Activated T-cell treated with anti-CD3 and anti-CD28 coated beads, Interleukin-2, amount 50 U/mL, for 24 hours (primary cell): ENCODE data around the gene TENM3.

ENCODE experiments used
- DNase-seq: peaks from one replicate; pipeline ENCODE4 v3.0.0-alpha.2; 2020
- H3K27ac Mint-ChIP-seq: 2 replicates; pipeline ENCODE4 v1.8.0; 2020; ENCODE audit warnings: mild to moderate bottlenecking, mixed read lengths
- H3K27me3 Mint-ChIP-seq: 2 replicates; pipeline ENCODE4 v1.8.0; 2020; ENCODE audit warnings: mixed read lengths
- H3K36me3 Mint-ChIP-seq: 2 replicates; pipeline ENCODE4 v1.8.0; 2020; ENCODE audit warnings: low read depth, mixed read lengths
- H3K4me1 Mint-ChIP-seq: 2 replicates; pipeline ENCODE4 v1.8.0; 2020; ENCODE audit warnings: low read depth, mixed read lengths
- H3K4me3 Mint-ChIP-seq: 2 replicates; pipeline ENCODE4 v1.8.0; 2020; ENCODE audit warnings: mild to moderate bottlenecking, moderate library complexity, mixed read lengths
- H3K9me3 Mint-ChIP-seq: 2 replicates; pipeline ENCODE4 v1.8.0; 2020; ENCODE audit warnings: mixed read lengths

TENM3 gene

DNA sequence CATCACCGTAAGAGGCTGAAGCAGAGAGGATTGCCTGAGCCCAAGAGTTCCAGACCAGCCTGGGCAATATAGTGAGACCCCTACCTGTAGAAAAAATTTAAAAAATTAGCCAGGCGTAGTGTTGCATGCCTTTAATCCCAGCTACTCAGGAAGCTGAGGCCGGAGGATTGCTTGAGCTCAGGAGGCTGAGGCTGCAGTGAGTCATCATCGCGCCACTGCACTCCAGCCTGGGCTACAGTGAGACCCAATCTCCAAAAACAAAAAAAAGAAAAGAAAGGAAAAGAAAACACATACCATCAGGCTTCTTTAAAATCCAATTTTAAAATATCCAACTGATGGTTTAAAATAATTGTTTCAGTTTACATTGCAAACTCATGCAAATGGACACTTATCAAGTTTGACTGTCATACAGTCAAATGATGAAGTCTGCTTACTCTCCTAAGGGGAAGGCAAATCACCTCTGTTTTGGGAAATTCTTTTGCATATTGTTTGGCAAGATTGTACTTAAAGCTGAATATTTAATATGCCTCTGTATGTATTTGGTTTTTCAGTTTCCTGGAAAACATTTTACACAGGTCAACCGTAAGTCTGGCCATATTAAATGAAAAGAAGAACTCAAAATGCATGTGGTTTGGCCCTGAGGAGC, 23.7 kb upstream of the TENM3 start:
- Mint-ChIP-seq H3K4me1 (no peaks in the 10 kb centered on the region), H3K36me3 (no peaks in the 10 kb centered on the region), H3K27me3 (no peaks in the 10 kb centered on the region), H3K9me3 (no peaks in the 10 kb centered on the region), H3K4me3 (no peak overlapping the region), H3K27ac (no peak overlapping the region)
- DNase-seq = no peak

GRCh38 chr4:182221987-182222386, 21.2 kb upstream of the TENM3 start:
- Mint-ChIP-seq H3K27ac (no peak overlapping the region), H3K4me1 (no peaks in the 10 kb centered on the region), H3K27me3 (no peaks in the 10 kb centered on the region), H3K4me3 (no peak overlapping the region), H3K36me3 (no peaks in the 10 kb centered on the region), H3K9me3 (no peaks in the 10 kb centered on the region)
- no peak for DNase-seq

GRCh38 chr4:182222766-182223165, 20.4 kb upstream of the TENM3 start:
- DNase-seq = no peak
- Mint-ChIP-seq H3K4me3 (no peak overlapping the region), H3K27me3 (no peaks in the 10 kb centered on the region), H3K9me3 (no peaks in the 10 kb centered on the region), H3K27ac (no peak overlapping the region), H3K36me3 (no peaks in the 10 kb centered on the region), H3K4me1 (no peaks in the 10 kb centered on the region)

- no peak overlapping the region for H3K27ac Mint-ChIP-seq
- H3K4me1 Mint-ChIP-seq = no peaks in the 10 kb centered on the region
- no peak overlapping the region for H3K4me3 Mint-ChIP-seq
- no peaks in the 10 kb centered on the region for H3K27me3 Mint-ChIP-seq
- DNase-seq = no peak
- no peaks in the 10 kb centered on the region for H3K36me3 Mint-ChIP-seq
- no peaks in the 10 kb centered on the region for H3K9me3 Mint-ChIP-seq
These were observed 19.5 kb upstream of the TENM3 start for GRCh38 chr4:182223708-182224107.

- Mint-ChIP-seq H3K4me1 (no peaks in the 10 kb centered on the region), H3K27ac (no peak overlapping the region), H3K4me3 (no peak overlapping the region), H3K27me3 (no peaks in the 10 kb centered on the region), H3K9me3 (no peaks in the 10 kb centered on the region), H3K36me3 (no peaks in the 10 kb centered on the region)
- DNase-seq = no peak
These were observed 18.9 kb upstream of the TENM3 start for GRCh38 chr4:182224192-182224850.

- no peak overlapping the region for H3K27ac Mint-ChIP-seq
- no peak overlapping the region for H3K4me3 Mint-ChIP-seq
- no peak for DNase-seq
- H3K9me3 Mint-ChIP-seq = no peaks in the 10 kb centered on the region
- H3K36me3 Mint-ChIP-seq = no peaks in the 10 kb centered on the region
- H3K27me3 Mint-ChIP-seq = no peaks in the 10 kb centered on the region
- H3K4me1 Mint-ChIP-seq = no peaks in the 10 kb centered on the region
These were observed 17.8 kb upstream of the TENM3 start for GRCh38 chr4:182225257-182225852.

DNA sequence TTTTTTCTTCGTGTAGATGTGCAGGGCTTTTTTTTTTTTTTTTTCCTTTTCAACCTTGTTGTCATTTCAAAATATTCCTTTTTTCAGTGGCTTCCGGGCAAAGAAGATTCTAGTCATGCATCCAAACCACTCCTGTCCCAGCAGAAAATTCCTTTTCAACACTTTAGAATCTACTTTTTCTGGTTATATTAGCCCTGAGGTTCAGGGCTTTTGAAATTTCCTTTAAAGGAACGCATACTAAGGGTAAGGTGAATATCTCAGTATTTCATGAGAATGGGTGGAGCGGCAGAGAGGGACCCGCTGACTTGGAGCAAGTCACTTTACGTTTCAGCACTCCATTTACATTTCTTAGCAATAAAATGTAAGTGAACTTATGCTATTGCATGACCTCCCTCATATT, 15.6 kb upstream of the TENM3 start:
- H3K27ac Mint-ChIP-seq = no peak overlapping the region
- H3K27me3 Mint-ChIP-seq = no peaks in the 10 kb centered on the region
- no peaks in the 10 kb centered on the region for H3K4me1 Mint-ChIP-seq
- no peak overlapping the region for H3K4me3 Mint-ChIP-seq
- H3K9me3 Mint-ChIP-seq = no peaks in the 10 kb centered on the region
- no peak for DNase-seq
- no peaks in the 10 kb centered on the region for H3K36me3 Mint-ChIP-seq

DNA sequence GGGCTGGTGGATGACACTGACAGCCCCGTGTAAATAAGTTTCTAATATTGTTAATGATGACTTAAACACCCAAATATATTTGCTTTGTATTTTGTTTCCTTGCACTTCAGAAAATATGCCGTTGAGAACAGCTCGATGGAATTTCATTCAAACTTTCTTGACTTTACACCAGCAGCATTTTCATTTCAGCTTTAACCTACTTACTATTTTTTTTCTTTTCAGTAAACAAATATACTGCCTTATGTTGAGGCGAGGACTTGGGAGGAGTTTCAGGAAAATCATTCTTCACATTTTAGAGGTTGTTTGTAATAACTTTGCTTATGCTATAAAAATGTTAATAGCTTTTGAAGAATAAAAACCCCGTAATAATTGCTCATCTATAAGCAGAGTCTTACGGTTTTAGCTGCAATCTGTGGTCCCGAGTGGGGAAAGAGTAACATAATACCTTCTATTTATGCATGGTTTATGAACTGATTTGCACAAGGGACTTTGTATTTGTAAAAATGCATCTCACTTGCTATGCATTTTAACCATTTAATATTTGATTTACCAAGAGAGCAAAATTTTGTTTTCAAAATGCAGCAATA, 14.1 kb upstream of the TENM3 start:
- no peaks in the 10 kb centered on the region for H3K4me1 Mint-ChIP-seq
- no peak overlapping the region for H3K4me3 Mint-ChIP-seq
- H3K27me3 Mint-ChIP-seq = no peaks in the 10 kb centered on the region

GRCh38 chr4:182230256-182230655, 12.9 kb upstream of the TENM3 start:
- Mint-ChIP-seq H3K27ac (no peak overlapping the region), H3K4me1 (no peaks in the 10 kb centered on the region), H3K36me3 (no peaks in the 10 kb centered on the region), H3K27me3 (no peaks in the 10 kb centered on the region), H3K4me3 (no peak overlapping the region), H3K9me3 (no peaks in the 10 kb centered on the region)
- DNase-seq = no peak

More for the DNA sequence above, 14.1 kb upstream of the TENM3 start:
- DNase-seq = no peak
- no peak overlapping the region for H3K27ac Mint-ChIP-seq
- H3K9me3 Mint-ChIP-seq = no peaks in the 10 kb centered on the region
- H3K36me3 Mint-ChIP-seq = no peaks in the 10 kb centered on the region

GRCh38 chr4:182231080-182231479, 12.1 kb upstream of the TENM3 start:
- no peak overlapping the region for H3K27ac Mint-ChIP-seq
- no peak for DNase-seq
- no peak overlapping the region for H3K4me3 Mint-ChIP-seq
- no peaks in the 10 kb centered on the region for H3K27me3 Mint-ChIP-seq
- no peaks in the 10 kb centered on the region for H3K9me3 Mint-ChIP-seq
- no peaks in the 10 kb centered on the region for H3K4me1 Mint-ChIP-seq
- H3K36me3 Mint-ChIP-seq = no peaks in the 10 kb centered on the region

- no peaks in the 10 kb centered on the region for H3K9me3 Mint-ChIP-seq
- H3K4me1 Mint-ChIP-seq = no peaks in the 10 kb centered on the region
- H3K27ac Mint-ChIP-seq = no peak overlapping the region
- H3K36me3 Mint-ChIP-seq = no peaks in the 10 kb centered on the region
- no peaks in the 10 kb centered on the region for H3K27me3 Mint-ChIP-seq
- H3K4me3 Mint-ChIP-seq = no peak overlapping the region
- DNase-seq = no peak
These were observed 11.7 kb upstream of the TENM3 start for GRCh38 chr4:182231496-182231895.

DNA sequence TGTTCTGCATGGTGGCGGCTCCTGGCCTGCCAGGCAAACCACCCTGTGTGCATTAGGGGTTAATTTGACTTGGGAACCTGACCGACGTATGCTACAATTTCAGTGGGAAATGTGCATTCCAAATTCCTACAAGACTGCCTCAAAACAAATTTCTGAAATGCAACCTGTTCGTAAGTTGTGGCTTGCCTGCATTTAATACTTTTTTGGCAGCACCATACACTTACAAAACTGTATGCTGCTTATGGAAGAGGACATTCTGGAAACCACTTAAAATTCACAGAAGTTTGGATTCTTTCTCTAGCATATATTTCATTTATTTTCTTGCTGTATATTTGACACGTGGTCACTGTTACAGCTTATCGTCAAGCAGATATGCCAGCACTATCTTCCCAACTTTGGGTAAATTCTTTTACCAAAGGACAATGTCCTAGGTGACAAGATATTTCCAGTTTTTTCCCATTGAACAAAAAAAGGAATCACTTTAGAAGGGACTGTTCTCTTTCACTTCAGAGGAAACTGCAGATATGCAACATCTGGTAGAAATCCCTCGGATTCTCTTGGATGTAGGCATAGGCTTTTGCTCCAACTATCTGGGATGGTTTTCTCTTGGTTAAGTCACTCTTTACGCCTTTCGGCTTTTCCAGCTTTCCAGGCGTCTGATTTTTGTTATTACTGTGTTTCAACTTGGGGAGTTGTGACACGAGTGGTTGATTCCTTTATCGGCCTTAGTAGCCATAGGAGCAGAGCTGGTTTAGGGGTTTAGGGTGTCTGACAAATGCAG, 9.7 kb upstream of the TENM3 start:
- no peaks in the 10 kb centered on the region for H3K36me3 Mint-ChIP-seq
- DNase-seq = no peak
- no peak overlapping the region for H3K4me3 Mint-ChIP-seq
- H3K27ac Mint-ChIP-seq = no peak overlapping the region
- H3K9me3 Mint-ChIP-seq = peaks cover 2% of the 10 kb centered on the region
- no peaks in the 10 kb centered on the region for H3K27me3 Mint-ChIP-seq
- H3K4me1 Mint-ChIP-seq = no peaks in the 10 kb centered on the region

GRCh38 chr4:182235021-182235795, 8.0 kb upstream of the TENM3 start:
- Mint-ChIP-seq H3K36me3 (no peaks in the 10 kb centered on the region), H3K4me1 (no peaks in the 10 kb centered on the region), H3K27ac (no peak overlapping the region), H3K4me3 (no peak overlapping the region), H3K27me3 (no peaks in the 10 kb centered on the region), H3K9me3 (peaks cover 2% of the 10 kb centered on the region)
- DNase-seq = no peak

DNA sequence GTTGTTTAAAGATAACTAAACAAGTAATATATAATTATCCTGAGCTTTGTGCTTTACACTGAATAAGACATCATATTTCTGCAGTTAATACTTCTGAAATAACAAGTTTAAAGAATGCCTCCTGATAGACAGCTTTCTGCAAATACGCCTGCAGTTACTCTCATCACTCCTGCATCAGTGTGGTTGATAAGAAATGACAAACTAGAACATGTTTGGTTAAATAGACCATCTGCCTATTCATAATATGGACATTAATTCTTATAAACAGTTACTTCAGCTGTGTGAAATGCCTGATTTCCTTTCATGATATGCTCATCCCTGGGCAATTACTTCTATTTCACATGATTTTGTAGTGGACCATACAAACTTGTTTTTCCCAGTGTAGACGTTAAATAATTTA, 7.0 kb upstream of the TENM3 start:
- Mint-ChIP-seq H3K4me1 (no peaks in the 10 kb centered on the region), H3K27ac (no peak overlapping the region), H3K4me3 (no peak overlapping the region), H3K36me3 (no peaks in the 10 kb centered on the region), H3K9me3 (peaks cover 2% of the 10 kb centered on the region), H3K27me3 (no peaks in the 10 kb centered on the region)
- DNase-seq = no peak
